Fibroblast of lung (primary cell): Measurements from ENCODE around the gene KRTAP5-9.

Source experiments
- EZH2 ChIP-seq: IDR thresholded peaks from 2 replicates; pipeline ENCODE4 v1.5.1; 2012; ENCODE audit warnings: low read length, control low read depth, mild to moderate bottlenecking; ENCODE audit errors: missing control alignments
- TF ChIP-seq, protein P1 (sequence below), 2 donors: IDR thresholded peaks in 1 of 2; conservative IDR thresholded peaks in 1 of 2; 1 replicate in 1 of 2; 2 replicates in 1 of 2; pipeline ENCODE4 v1.5.1; 2011 to 2012; ENCODE audit warnings: low read length in 2 of 2, control low read depth in 1 of 2, inconsistent platforms in 1 of 2, low read depth in 1 of 2, mild to moderate bottlenecking in 1 of 2

DNA sequence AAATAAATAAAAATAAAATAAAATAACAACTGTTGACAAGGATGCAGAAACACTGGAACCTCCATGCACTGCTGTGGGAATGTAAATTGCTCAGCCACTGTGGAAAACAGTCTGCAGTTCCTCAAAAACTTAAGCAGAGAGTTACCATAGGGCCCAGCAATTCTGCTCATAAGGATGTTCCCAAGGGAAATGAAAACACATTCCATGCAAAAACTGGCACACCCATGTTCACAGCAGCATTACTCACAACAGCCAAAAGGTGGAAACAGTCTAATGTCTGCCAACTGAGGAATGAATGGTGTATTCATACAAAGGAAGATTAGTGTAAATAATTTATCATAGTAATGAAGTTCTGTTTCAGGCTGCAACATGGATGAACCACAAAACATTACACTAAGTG is 13.9 kb downstream of the KRTAP5-9 start:
- TF ChIP-seq, protein P1, sequence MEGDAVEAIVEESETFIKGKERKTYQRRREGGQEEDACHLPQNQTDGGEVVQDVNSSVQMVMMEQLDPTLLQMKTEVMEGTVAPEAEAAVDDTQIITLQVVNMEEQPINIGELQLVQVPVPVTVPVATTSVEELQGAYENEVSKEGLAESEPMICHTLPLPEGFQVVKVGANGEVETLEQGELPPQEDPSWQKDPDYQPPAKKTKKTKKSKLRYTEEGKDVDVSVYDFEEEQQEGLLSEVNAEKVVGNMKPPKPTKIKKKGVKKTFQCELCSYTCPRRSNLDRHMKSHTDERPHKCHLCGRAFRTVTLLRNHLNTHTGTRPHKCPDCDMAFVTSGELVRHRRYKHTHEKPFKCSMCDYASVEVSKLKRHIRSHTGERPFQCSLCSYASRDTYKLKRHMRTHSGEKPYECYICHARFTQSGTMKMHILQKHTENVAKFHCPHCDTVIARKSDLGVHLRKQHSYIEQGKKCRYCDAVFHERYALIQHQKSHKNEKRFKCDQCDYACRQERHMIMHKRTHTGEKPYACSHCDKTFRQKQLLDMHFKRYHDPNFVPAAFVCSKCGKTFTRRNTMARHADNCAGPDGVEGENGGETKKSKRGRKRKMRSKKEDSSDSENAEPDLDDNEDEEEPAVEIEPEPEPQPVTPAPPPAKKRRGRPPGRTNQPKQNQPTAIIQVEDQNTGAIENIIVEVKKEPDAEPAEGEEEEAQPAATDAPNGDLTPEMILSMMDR (conservative IDR thresholded peaks at IDR 0.05 in 1 of 2, IDR thresholded peaks at IDR 0.05 in 1 of 2; ENCODE audit: low read depth in 1 of 2, low read length in 2 of 2) = no peak
- no peak for TF ChIP-seq EZH2
